ENCODE data around the gene TMEM147.

- no peak for TF ChIP-seq CTCF (IDR thresholded peaks at IDR 0.05; ENCODE audit: low read length)
- TF ChIP-seq EZH2 (IDR thresholded peaks at IDR 0.05; ENCODE audit: borderline replicate concordance, low read length), result no peak
Observed at GRCh38 chr19:35516310-35516709, 29.1 kb upstream of the TMEM147 start.

Data from OCI-LY1 (cell line).